GM23338 (cell line): Measurements from ENCODE around the gene AKT2. TPM values are rescaled to one million over a fixed set of nuclear protein-coding genes. Genes with fewer than 3 reads are reported as not detected.

Experiments
- ATAC-seq: fragments of 200-7000 bp; cut with Tn5 transposase; 3 replicates; pipeline ENCODE4 v1.9.1; 2020
- DNase-seq: peaks from one replicate; pipeline ENCODE4 v3.0.0-alpha.2; 2015; ENCODE audit warnings: low spot score
- H2AFZ ChIP-seq: fragments of 200-600 bp; sonication (generic); 2 replicates; pipeline ENCODE4 v1.8.0; 2016; ENCODE audit warnings: antibody characterized with exemption, mild to moderate bottlenecking, moderate library complexity
- H3F3A ChIP-seq: fragments of 200-600 bp; sonication (generic); replicated peaks from 2 replicates; pipeline ENCODE4 v1.8.0; 2017; ENCODE audit warnings: antibody characterized with exemption, mixed run types, low read depth
- H3K27ac ChIP-seq: fragments of 200-600 bp; sonication (generic); 2 replicates; pipeline ENCODE4 v1.6.1; 2016; ENCODE audit warnings: low read depth
- H3K27me3 ChIP-seq: fragments of 200-600 bp; sonication (generic); 2 replicates; pipeline ENCODE4 v1.8.0; 2016; ENCODE audit warnings: mild to moderate bottlenecking, mixed run types, moderate library complexity; ENCODE audit not compliant: insufficient read depth
- H3K36me3 ChIP-seq: fragments of 200-600 bp; sonication (generic); 2 replicates; pipeline ENCODE4 v1.8.0; 2016; ENCODE audit warnings: mild to moderate bottlenecking; ENCODE audit not compliant: insufficient read depth
- H3K4me1 ChIP-seq: fragments of 200-600 bp; sonication (generic); 2 replicates; pipeline ENCODE4 v1.8.0; 2016; ENCODE audit warnings: mild to moderate bottlenecking, moderate library complexity; ENCODE audit not compliant: insufficient read depth
- H3K4me2 ChIP-seq: fragments of 200-600 bp; sonication (generic); 2 replicates; pipeline ENCODE4 v1.7.1; 2017; ENCODE audit warnings: mixed run types
- H3K4me3 ChIP-seq: fragments of 200-600 bp; sonication (generic); 2 replicates; pipeline ENCODE4 v1.6.1; 2016; ENCODE audit warnings: mixed run types
- H3K79me2 ChIP-seq: fragments of 200-600 bp; sonication (generic); replicated peaks from 2 replicates; pipeline ENCODE4 v1.8.0; 2017; ENCODE audit warnings: mild to moderate bottlenecking; ENCODE audit not compliant: insufficient read depth
- H3K9me2 ChIP-seq: fragments of 200-600 bp; sonication (generic); 2 replicates; pipeline ENCODE4 v1.8.0; 2017; ENCODE audit not compliant: insufficient read depth
- H4K20me1 ChIP-seq: fragments of 200-600 bp; sonication (generic); replicated peaks from 2 replicates; pipeline ENCODE4 v1.8.0; 2017; ENCODE audit warnings: mild to moderate bottlenecking; ENCODE audit not compliant: insufficient read depth
- H3K27ac Mint-ChIP-seq: 2 replicates; pipeline ENCODE4 v1.8.0; 2020; ENCODE audit warnings: inconsistent platforms, mild to moderate bottlenecking, moderate library complexity, mixed read lengths
- H3K27me3 Mint-ChIP-seq: 3 replicates; pipeline ENCODE4 v1.8.0; 2022; ENCODE audit warnings: low read depth, mild to moderate bottlenecking, moderate library complexity, mixed read lengths, inconsistent platforms; ENCODE audit not compliant: insufficient read depth, poor library complexity
- H3K36me3 Mint-ChIP-seq: 3 replicates; pipeline ENCODE4 v1.8.0; 2021; ENCODE audit warnings: low read depth, mild to moderate bottlenecking, inconsistent platforms, moderate library complexity, mixed read lengths
- H3K4me1 Mint-ChIP-seq: 3 replicates; pipeline ENCODE4 v1.8.0; 2020; ENCODE audit warnings: mild to moderate bottlenecking, inconsistent platforms, mixed read lengths
- H3K4me3 Mint-ChIP-seq: 3 replicates; pipeline ENCODE4 v1.8.0; 2021; ENCODE audit warnings: moderate library complexity, mild to moderate bottlenecking, inconsistent platforms, mixed read lengths
- H3K9me3 Mint-ChIP-seq: 3 replicates; pipeline ENCODE4 v1.8.0; 2020; ENCODE audit warnings: moderate library complexity, mild to moderate bottlenecking, inconsistent platforms, mixed read lengths
- CREB1 ChIP-seq: fragments of 250-450 bp; sonication (Bioruptor Pico); IDR thresholded peaks from 2 replicates; pipeline ENCODE4 v1.5.0; 2020; ENCODE audit warnings: low read depth, mild to moderate bottlenecking, moderate library complexity
- CTCF ChIP-seq, 2 experiments: fragments of 200-600 bp in 1 of 2; sonication (generic) in 1 of 2; conservative IDR thresholded peaks; 2 replicates each; pipeline versions ENCODE4 v1.5.1 to v1.6.1; 2016 to 2017; ENCODE audit warnings: antibody characterized with exemption in 2 of 2, low read depth in 2 of 2, mild to moderate bottlenecking in 2 of 2, moderate library complexity in 1 of 2
- ETS1 ChIP-seq: IDR thresholded peaks from 2 replicates; pipeline ENCODE4 v1.6.1; 2016; ENCODE audit warnings: antibody characterized with exemption
- EZH2 ChIP-seq: fragments of 200-600 bp; sonication (generic); IDR thresholded peaks from one replicate; pipeline ENCODE4 v1.8.0; 2017; ENCODE audit warnings: antibody characterized with exemption, mild to moderate bottlenecking, low read depth; ENCODE audit not compliant: unreplicated experiment
- EZH2phosphoT487 ChIP-seq: fragments of 200-600 bp; sonication (generic); IDR thresholded peaks from one replicate; pipeline ENCODE4 v1.8.1; 2018; ENCODE audit warnings: antibody characterized with exemption; ENCODE audit not compliant: unreplicated experiment
- JUNB ChIP-seq: IDR thresholded peaks from one replicate; pipeline ENCODE4 v1.6.1; 2016; ENCODE audit warnings: antibody characterized with exemption; ENCODE audit not compliant: unreplicated experiment
- NANOG ChIP-seq: IDR thresholded peaks from 2 replicates; pipeline ENCODE4 v1.6.1; 2016; ENCODE audit warnings: antibody characterized with exemption, borderline replicate concordance
- POLR2AphosphoS5 ChIP-seq: IDR thresholded peaks from 2 replicates; pipeline ENCODE4 v1.6.1; 2016; ENCODE audit warnings: antibody characterized with exemption, low read depth
- REST ChIP-seq: IDR thresholded peaks from one replicate; pipeline ENCODE4 v1.6.1; 2018; ENCODE audit warnings: antibody characterized with exemption; ENCODE audit not compliant: unreplicated experiment
- STAT1 ChIP-seq: IDR thresholded peaks from one replicate; pipeline ENCODE4 v1.6.1; 2016; ENCODE audit warnings: antibody characterized with exemption; ENCODE audit not compliant: unreplicated experiment
- ZNF114 ChIP-seq: fragments of 250-450 bp; sonication (Bioruptor Pico); IDR thresholded peaks from 2 replicates; pipeline ENCODE4 v1.5.0; 2020; ENCODE audit warnings: mild to moderate bottlenecking, moderate library complexity
- ZNF331 ChIP-seq: fragments of 250-450 bp; sonication (Bioruptor Pico); IDR thresholded peaks from 2 replicates; pipeline ENCODE4 v1.5.0; 2020; ENCODE audit warnings: low read depth, mild to moderate bottlenecking, moderate library complexity
- ZNF462 ChIP-seq: fragments of 250-450 bp; sonication (Bioruptor Pico); IDR thresholded peaks from 2 replicates; pipeline ENCODE4 v1.5.0; 2020; ENCODE audit warnings: mild to moderate bottlenecking, moderate library complexity
- polyA plus RNA-seq: library from polyadenylated mRNA; unstranded; fragments of >200 nt; fragmentation: Nextera tagmentation; extraction: Ambion mirVana; gene quantifications from 2 replicates; pipeline ENCODE4 v1.2.1, GENCODE V29; 2016
- total RNA-seq: library from RNA; depleted of rRNA; stranded (reverse); fragments of >200 nt; shearing (Covaris generic); gene quantifications from 2 replicates; pipeline ENCODE4 v1.2.3, GENCODE V29; 2014

Gene AKT2
- total and polyA plus RNA-seq, 2 experiments from 2014 or later = 17.6 to 123 TPM

GRCh38 chr19:40286971-40287421, 1.9 kb upstream of the AKT2 start:
- no peak overlapping the region for H3K4me2 ChIP-seq
- no peak overlapping the region for H3K27ac ChIP-seq
- TF ChIP-seq ZNF331 (CRISPR knock-in tag) (no peak), STAT1 (no peak), CREB1 (CRISPR knock-in tag) (no peak), JUNB (no peak), POLR2AphosphoS5 (no peak), ZNF114 (CRISPR knock-in tag) (no peak), EZH2phosphoT487 (no peak), NANOG (no peak), ETS1 (no peak), CTCF (conservative IDR thresholded peaks at IDR 0.05; ENCODE audit: low read depth in 2 of 2) (no peak), ZNF462 (CRISPR knock-in tag) (no peak), EZH2 (no peak), REST (no peak)
- H3K79me2 ChIP-seq = peaks cover 27% of the 10 kb centered on the region
- Mint-ChIP-seq H3K27me3 (peaks cover 15% of the 10 kb centered on the region), H3K4me3 (no peak overlapping the region), H3K4me1 (peaks cover 27% of the 10 kb centered on the region), H3K36me3 (no peaks in the 10 kb centered on the region), H3K9me3 (peaks cover 3% of the 10 kb centered on the region; the same call in 2 of the 3 replicates), H3K27ac (peak overlapping the region; percentile 100)
- peaks cover 7% of the 10 kb centered on the region for H3K4me1 ChIP-seq
- H4K20me1 ChIP-seq = no peaks in the 10 kb centered on the region
- no peaks in the 10 kb centered on the region for H3K27me3 ChIP-seq
- H3K9me2 ChIP-seq = no peaks in the 10 kb centered on the region
- H3F3A ChIP-seq = peaks cover 12% of the 10 kb centered on the region
- no peak for ATAC-seq
- H3K36me3 ChIP-seq = no peaks in the 10 kb centered on the region
- no peak for DNase-seq
- no peak overlapping the region for H3K4me3 ChIP-seq
- H2AFZ ChIP-seq = peak overlapping the region; percentile 63
